Measurements from ENCODE around the gene CARD10.
"Not testable (repeated sequence)": the region's sequence is repeated elsewhere in the genome, so short reads cannot be mapped to it uniquely, and the experiment has no call there.

The CARD10 gene

DNA sequence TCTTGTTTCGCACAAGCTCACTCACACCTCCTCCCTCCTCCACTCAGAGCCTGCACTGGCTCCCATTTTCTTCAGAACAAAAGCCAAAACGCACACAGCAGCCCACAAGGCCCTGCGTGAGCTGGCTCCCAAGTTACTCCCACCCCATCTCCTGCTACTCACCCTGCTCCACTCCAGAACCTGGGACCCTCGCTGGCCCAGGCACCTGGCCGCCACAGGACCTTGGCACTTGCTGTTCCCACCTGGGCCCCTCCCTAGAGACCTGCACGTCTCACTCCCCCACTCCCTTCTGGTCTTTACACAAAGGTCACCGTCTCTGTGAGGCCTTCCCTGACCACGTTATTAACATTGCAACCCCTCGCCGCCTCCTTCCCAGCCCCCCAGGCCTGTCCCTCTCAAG lies 32.1 kb downstream of the CARD10 start:
- DNase-seq (ENCODE audit: low read depth in 2 of 2) = no peak

- DNase-seq (ENCODE audit: low read depth in 2 of 2) = peak; percentile 44 to 49
Measured at GRCh38 chr22:37486224-37486845, 32.9 kb downstream of the CARD10 start, which contains the start of gene MFNG. TSS of gene MFNG (minus strand) at chr22:37486384. CDS start at chr22:37486177, 207 bp downstream.

GRCh38 chr22:37485395-37486223 lies 33.6 kb downstream of the CARD10 start:
- peak in 1 of 2 donors; percentile 5 for DNase-seq (ENCODE audit: low read depth in 2 of 2)

GRCh38 chr22:37484480-37485394 lies 34.5 kb downstream of the CARD10 start:
- peak; percentile 46 for DNase-seq (ENCODE audit: low read depth in 2 of 2)

DNA sequence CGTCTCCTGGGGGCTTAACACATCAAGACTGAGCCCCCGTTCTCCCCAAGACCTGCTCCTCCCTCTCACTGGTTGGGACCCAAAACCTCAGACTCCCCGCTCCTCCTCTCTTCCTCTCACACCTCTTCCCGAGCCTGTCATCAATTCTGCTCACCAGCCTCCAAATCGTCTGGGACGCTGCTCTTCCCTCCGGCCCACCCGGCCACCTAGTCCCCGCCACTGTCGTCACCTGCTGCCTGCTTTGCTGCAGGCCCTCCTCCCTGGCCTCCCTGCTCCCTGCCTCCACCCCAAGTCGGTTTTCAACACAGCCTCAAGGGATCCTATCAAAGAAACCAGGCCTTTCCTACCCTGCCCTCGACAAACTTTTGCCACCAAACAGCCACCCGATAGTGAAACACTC lies 36.2 kb downstream of the CARD10 start:
- no peak for DNase-seq (ENCODE audit: low read depth in 2 of 2)

DNA sequence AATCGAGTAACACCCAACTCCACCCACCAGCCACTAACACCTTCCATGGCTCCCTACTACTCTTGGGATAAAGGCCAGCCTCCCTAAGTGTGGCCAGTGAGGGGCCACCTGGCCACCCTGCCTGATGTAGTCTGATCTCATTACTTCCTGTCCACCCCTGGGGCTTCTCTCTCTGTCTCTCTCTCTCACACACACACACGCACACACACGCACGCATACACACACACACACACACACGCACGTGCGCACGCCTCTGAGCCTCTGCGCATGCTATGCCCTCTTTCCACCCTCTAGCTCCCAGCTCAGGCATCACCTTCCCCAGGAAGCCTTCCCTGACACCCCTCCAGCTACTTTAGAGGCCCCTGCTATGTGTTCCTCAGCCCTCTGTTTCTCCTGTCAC lies 37.0 kb downstream of the CARD10 start:
- DNase-seq (ENCODE audit: low read depth in 2 of 2) = no peak

- DNase-seq (ENCODE audit: low read depth in 2 of 2) = no peak
Measured at GRCh38 chr22:37481347-37481907, 37.8 kb downstream of the CARD10 start.

GRCh38 chr22:37480387-37481346 lies 38.5 kb downstream of the CARD10 start:
- DNase-seq (ENCODE audit: low read depth in 2 of 2) = no peak

DNA sequence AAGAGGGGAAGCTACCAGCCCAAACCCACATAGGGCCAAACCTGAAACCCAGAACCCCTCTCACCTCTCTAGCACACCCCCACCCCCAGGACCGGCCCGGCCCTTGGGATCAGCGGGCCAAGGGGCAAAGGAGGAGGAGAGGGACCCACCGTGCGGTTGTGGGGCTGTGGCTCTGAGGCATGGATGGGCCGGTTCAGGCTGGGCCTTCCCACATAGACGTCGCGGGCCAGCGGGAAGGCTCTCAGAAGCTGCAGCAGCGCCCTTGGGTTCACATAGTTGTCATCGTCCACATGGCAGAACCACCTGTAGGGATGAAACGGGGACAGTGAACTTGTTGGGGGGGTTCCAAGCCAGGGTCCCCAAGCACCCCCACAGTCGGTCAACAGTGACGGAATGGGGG lies 40.0 kb downstream of the CARD10 start:
- DNase-seq (ENCODE audit: low read depth in 2 of 2) = no peak

- no peak for DNase-seq (ENCODE audit: low read depth in 2 of 2)
Measured at GRCh38 chr22:37476389-37477329, 42.6 kb downstream of the CARD10 start.

- DNase-seq (ENCODE audit: low read depth in 2 of 2) = no peak
Measured at GRCh38 chr22:37474447-37475090, 44.6 kb downstream of the CARD10 start.

- DNase-seq (ENCODE audit: low read depth in 2 of 2) = no peak
Measured at GRCh38 chr22:37473437-37473946, 45.7 kb downstream of the CARD10 start.

DNA sequence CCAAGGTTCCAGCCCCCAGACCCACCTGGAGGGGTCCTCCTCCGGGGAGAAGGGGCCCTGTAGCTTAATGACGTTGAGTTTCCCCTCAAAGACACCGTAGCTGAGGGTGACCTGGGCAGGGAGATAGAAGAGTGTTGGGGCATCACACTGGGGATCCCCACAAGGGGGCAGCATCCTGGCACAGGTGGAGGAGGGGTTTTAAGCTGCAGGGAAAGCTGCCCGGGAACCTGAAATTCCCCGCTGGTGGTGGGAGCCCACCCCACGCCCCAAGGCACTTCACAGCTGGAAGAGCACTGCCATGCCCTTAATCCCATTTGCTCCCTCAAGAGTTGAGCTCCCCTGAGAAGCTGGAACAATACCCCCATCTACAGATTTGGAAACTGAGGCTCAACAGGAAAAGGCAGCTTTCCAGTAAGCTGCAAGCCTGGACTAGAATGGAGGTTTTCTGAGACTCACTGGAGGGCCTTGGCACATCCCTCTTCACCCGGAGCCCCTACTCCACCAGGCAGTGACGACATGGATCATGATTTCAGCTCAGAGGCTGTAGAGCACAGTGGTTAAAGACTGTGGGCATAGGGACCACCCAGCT lies 46.7 kb downstream of the CARD10 start:
- DNase-seq (ENCODE audit: low read depth in 2 of 2) = peak in 1 of 2 donors; percentile 18

GRCh38 chr22:37471727-37472417 lies 47.3 kb downstream of the CARD10 start:
- no peak for DNase-seq (ENCODE audit: low read depth in 2 of 2)

GRCh38 chr22:37470087-37470445 lies 49.1 kb downstream of the CARD10 start:
- no peak for DNase-seq (ENCODE audit: low read depth in 2 of 2)

GRCh38 chr22:37469416-37470086 lies 49.7 kb downstream of the CARD10 start:
- DNase-seq (ENCODE audit: low read depth in 2 of 2) = no peak

- DNase-seq (ENCODE audit: low read depth in 2 of 2) = not testable (repeated sequence)
Measured at GRCh38 chr22:37468201-37468695, 51.0 kb downstream of the CARD10 start.

Data from stimulated activated CD4-positive, alpha-beta T cell treated with anti-CD3 and anti-CD28 coated beads, Interleukin-1b, Interleukin-23, amount 100 ng/mL, for 1 hour (primary cell).